Stimulated activated CD8-positive, alpha-beta memory T cell treated with anti-CD3 and anti-CD28 coated beads, Interleukin-2, amount 100 ng/mL, for 1 hour (primary cell): ENCODE data around the gene KRTAP10-7.
"Not testable (repeated sequence)": the region's sequence is repeated elsewhere in the genome, so short reads cannot be mapped to it uniquely, and the experiment has no call there.

ENCODE experiments used
- DNase-seq, 2 donors: peaks; one replicate each; pipeline ENCODE4 v3.0.0-alpha.2; 2020; ENCODE audit warnings: low read depth in 2 of 2

Gene KRTAP10-7

DNA sequence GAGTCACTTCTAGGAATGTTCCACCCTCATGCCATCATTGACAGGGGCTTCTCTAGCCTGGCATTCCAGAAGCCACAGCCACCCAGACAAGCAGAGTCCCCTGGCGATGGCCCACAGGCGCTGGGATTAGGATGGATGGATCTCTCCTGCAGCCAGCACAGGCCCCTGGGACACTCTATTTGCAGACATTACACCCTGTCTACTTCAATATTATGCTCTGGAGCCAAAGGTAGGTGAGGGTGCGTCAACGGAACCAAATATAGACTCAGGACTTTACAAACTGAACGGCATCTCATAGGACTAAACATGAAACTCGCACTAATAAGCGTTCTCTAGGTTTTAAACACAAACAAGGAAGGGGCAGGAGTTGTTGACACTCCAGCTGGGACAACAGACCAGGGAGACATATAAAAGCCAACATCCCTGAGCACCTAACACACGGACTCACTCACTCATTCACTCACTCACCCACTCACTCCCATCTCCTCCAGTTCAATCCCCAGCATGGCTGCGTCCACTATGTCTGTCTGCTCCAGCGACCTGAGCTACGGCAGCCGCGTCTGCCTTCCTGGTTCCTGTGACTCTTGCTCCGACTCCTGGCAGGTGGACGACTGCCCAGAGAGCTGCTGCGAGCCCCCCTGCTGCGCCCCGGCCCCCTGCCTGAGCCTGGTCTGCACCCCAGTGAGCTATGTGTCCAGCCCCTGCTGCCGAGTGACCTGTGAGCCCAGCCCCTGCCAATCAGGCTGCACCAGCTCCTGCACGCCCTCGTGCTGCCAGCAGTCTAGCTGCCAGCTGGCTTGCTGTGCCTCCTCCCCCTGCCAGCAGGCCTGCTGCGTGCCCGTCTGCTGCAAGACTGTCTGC lies at the start of gene KRTAP10-7:
TSS of gene KRTAP10-7 (plus strand) at position 480 of the 861 bp plus-strand sequence. CDS start at position 505, 25 bp downstream.
- DNase-seq: not testable (repeated sequence)

- no peak for DNase-seq
These were observed 49.6 kb upstream of the KRTAP10-7 start for GRCh38 chr21:44550807-44551206.

- no peak for DNase-seq
These were observed 48.9 kb upstream of the KRTAP10-7 start, which contains the start of gene KRTAP10-2 for GRCh38 chr21:44551340-44551961. Gene KRTAP10-2 (minus strand): TSS chr21:44551505. CDS start chr21:44551458, 47 bp downstream.

DNA sequence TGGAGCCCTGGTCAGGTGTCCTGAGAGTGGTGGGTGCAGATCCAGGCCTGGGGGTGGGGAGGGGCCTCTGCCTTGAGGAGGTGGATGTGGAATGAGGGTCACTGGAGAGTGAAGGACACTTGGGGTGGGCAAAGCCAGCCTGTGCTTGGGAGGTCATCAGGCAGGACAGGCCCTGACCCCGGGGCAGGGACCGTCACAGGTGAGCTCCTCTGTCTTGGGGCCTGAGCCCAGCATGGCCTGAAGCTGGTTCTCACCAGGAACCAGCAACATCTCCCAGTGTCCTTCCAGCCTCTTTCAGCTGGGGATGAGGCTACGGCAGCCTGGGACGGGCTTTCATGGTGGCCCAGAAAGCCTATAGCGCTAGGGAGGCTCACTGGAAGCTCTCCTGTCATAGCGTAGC lies 48.3 kb upstream of the KRTAP10-7 start:
- no peak for DNase-seq

DNA sequence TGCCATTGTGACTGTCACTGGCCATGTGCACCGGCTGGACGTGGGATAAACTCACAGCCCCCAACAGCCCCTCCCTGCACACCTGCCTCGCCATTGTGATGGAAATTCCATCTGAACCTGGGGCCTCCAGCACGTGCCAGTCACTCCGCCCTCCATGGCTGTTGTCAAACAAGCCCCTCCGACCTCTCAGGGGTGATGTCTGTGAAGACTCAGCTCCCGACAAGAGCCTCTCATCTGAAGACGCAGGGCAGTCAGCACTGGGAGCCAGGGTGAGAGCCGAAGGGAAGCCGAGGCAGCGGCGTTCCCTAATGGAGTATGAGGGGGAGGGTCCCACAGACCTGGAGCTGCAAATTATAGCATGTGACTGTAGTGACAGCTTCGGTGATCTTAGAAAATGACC lies 47.7 kb upstream of the KRTAP10-7 start:
- no peak for DNase-seq

DNA sequence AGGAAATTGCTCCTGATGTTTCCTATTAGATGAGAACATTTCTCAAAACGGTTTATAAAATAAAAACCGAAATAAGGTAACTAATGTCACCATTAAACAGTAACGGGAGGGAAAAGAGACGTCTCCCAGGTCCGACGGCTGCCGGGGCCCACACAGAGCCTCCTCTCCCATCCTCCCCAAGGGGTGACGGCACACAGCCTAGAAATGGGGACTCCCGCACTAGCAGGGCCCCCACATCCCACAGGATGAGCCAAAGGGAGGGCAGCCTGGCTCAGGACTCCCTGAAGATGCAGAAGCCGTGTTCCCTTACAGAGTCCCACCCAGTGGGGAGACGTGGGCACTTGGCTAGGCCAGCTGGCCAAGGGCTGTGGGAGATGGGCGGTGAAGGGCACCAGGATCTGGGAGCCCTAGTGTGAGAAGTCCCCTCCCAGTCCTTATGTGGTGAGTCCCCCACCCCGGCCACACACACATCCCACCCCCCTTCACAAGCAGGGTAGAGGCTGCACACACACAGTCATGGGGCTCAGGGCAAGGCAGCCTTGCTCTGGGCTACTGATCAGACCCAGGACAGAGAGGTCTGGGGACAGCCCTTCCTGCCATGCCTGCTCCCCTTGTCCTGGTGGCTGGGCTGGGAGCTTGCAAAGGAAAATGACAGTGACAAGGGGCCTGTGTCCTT lies 45.1 kb upstream of the KRTAP10-7 start:
- no peak for DNase-seq

- no peak for DNase-seq
These were observed 43.5 kb upstream of the KRTAP10-7 start for GRCh38 chr21:44556879-44557278.

- DNase-seq: no peak
These were observed 42.7 kb upstream of the KRTAP10-7 start for GRCh38 chr21:44557491-44558328.

- not testable (repeated sequence) for DNase-seq
These were observed 42.1 kb upstream of the KRTAP10-7 start for GRCh38 chr21:44558329-44558675.

- no peak for DNase-seq
These were observed 41.7 kb upstream of the KRTAP10-7 start, which contains the start of gene KRTAP10-3 for GRCh38 chr21:44558695-44559094. Gene KRTAP10-3 (minus strand): TSS chr21:44558795. CDS start chr21:44558715, 80 bp downstream.

- no peak for DNase-seq
These were observed 36.3 kb upstream of the KRTAP10-7 start for GRCh38 chr21:44564099-44564498.

- DNase-seq: no peak
These were observed 35.4 kb upstream of the KRTAP10-7 start for GRCh38 chr21:44564886-44565598.

GRCh38 chr21:44566403-44566802 lies 34.0 kb upstream of the KRTAP10-7 start:
- no peak for DNase-seq

DNA sequence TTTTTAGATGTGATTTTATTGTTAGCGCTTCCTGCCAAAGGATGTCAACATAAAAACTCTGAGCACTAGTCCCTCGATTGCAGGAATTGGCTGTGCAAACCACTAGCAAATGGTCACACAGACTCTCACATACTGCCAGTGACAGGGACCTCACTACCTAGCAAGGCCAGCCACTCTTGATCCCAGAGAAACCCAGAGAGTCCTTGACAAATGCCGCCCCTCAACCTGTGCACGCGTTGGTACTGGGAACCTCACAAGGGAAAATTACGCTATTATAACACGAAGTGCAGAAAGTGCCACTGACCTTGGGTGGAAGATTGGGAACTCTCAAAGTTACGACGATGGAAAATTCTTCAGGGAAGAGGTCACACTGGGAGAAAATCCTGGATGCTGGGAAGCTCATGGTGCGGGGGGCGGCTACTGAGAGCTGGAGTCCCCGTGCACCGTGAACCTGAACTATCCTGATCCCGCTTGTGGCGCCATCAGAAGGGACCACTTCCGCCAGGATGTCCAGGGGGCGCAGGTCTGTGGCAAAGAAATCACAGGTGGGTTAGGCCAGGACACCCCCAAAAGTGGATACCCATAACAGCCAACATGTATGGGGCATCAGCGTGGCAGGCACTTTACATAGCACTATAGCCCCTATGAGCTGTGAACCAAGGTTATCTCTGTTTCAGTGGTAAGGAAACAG lies 32.8 kb upstream of the KRTAP10-7 start:
- DNase-seq: no peak

GRCh38 chr21:44568261-44568660 lies 32.1 kb upstream of the KRTAP10-7 start:
- no peak for DNase-seq

DNA sequence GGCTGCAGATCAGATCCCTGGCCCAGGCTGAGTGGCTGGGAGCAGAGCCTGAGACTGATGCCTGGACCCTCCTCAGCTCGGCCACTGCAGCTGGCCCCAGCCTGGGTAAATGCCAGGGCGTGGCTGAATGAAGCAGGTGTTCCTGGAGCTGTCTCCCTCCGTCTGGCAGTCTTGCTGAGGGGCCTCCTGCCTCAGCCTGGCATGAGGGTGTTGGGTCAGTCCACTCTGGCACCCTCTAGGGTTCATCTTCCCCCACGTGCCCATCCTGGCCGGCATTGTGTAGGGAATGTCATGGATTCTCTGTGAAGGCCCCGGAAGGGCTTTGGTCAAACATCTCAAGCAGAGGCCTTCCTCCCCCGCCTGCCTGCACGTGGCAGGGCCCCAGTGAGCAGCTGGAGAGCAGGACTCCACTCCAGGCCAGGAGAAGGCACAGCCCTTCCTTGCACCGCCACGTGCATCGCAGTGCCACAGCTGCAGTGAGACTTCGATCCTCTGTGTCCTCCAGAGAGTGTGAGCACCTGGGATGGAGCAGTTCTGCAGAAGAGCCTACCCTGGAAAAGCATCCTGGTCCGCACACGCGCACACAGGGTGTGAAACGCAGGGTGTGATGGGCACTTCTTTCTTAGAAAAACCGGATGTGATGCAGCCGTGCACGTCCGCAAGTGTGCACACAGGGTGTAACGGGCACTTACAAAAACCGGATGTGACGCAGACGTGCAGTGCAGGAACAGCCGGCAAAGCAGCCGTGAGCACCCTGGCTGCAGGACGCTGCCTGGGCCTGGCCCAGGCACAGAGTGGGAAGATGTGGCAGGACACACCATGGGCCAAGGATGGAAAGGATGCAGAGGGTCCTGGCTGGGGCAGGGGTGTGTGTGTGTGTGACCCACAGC lies 31.5 kb upstream of the KRTAP10-7 start:
- DNase-seq: no peak

- no peak for DNase-seq
These were observed 30.4 kb upstream of the KRTAP10-7 start for GRCh38 chr21:44569861-44570517.

DNA sequence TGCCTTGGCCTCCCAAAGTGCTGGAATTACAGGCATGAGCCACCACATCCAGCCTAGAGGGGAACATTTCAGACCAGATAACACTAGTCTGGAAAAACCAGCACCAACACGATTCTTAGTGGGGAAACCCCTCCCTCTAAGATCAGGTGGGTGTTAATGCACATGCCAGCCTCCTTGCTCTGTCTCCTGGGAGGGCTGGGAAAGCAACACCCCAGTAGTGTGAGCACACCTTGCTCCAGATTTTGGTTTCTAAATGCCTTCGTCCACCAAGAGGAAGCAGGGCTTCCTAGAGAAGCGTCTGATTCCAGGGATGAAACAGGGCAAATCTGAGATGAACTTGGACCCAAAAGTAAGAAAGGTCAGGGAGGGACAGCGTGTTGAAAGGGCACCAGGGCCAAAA lies 29.1 kb upstream of the KRTAP10-7 start:
- DNase-seq: no peak
